Liver (tissue), 9 donors: ENCODE measurements around the gene DNAJB6. TPM values are rescaled to one million over a fixed set of nuclear protein-coding genes. Genes with fewer than 3 reads are reported as not detected.

Source experiments
- DNase-seq: peaks from one replicate; pipeline ENCODE4 v3.0.0-alpha.2; 2017; ENCODE audit warnings: low spot score
- H3K27ac ChIP-seq, 2 donors: one replicate each; pipeline ENCODE4 v1.7.0; 2013; ENCODE audit warnings: inconsistent platforms in 2 of 2, low read length in 2 of 2, control low read depth in 1 of 2, low read depth in 1 of 2, mild to moderate bottlenecking in 1 of 2
- H3K27me3 ChIP-seq, 4 donors: one replicate each; pipeline versions ENCODE4 v1.6.1 to v1.7.0; 2013; ENCODE audit warnings: low read length in 3 of 4, inconsistent platforms in 1 of 4, mild to moderate bottlenecking in 1 of 4, moderate library complexity in 1 of 4; ENCODE audit not compliant: control insufficient read depth in 4 of 4, insufficient read depth in 4 of 4
- H3K36me3 ChIP-seq, 4 donors: one replicate each; pipeline versions ENCODE4 v1.6.1 to v1.7.0; 2013; ENCODE audit warnings: low read length in 3 of 4, mild to moderate bottlenecking in 3 of 4, low read depth in 1 of 4, moderate library complexity in 1 of 4; ENCODE audit not compliant: control insufficient read depth in 4 of 4, insufficient read depth in 3 of 4
- H3K4me1 ChIP-seq, 4 donors: one replicate each; pipeline versions ENCODE4 v1.6.1 to v1.7.0; 2013; ENCODE audit warnings: low read length in 3 of 4, mild to moderate bottlenecking in 3 of 4, moderate library complexity in 1 of 4; ENCODE audit not compliant: control insufficient read depth in 4 of 4, insufficient read depth in 4 of 4
- H3K4me3 ChIP-seq, 3 donors: one replicate each; pipeline versions ENCODE4 v1.6.1 to v1.7.0; 2013; ENCODE audit warnings: low read length in 3 of 3, control low read depth in 1 of 3, low read depth in 1 of 3, mild to moderate bottlenecking in 1 of 3
- H3K9ac ChIP-seq, 2 donors: one replicate each; pipeline ENCODE4 v1.7.0; 2013; ENCODE audit warnings: low read length in 2 of 2, mild to moderate bottlenecking in 2 of 2, moderate library complexity in 2 of 2, control low read depth in 1 of 2, low read depth in 1 of 2
- H3K9me3 ChIP-seq, 4 donors: one replicate each; pipeline versions ENCODE4 v1.6.1 to v1.7.0; 2013; ENCODE audit warnings: low read length in 3 of 4; ENCODE audit not compliant: control insufficient read depth in 4 of 4
- ATF3 ChIP-seq: IDR thresholded peaks from 2 replicates; pipeline ENCODE4 v1.6.1; 2016; ENCODE audit warnings: antibody characterized with exemption
- CTCF ChIP-seq: fragments of 150-350 bp; IDR thresholded peaks from 2 replicates; pipeline ENCODE4 v1.5.1; 2017; ENCODE audit warnings: improper control_type of control experiment, low read depth, low read length; ENCODE audit not compliant: missing input control
- EGR1 ChIP-seq, 2 donors: IDR thresholded peaks; 2 replicates each; pipeline ENCODE4 v1.6.1; 2016 to 2018; ENCODE audit warnings: antibody characterized with exemption in 2 of 2, low read depth in 2 of 2
- FOXA1 ChIP-seq: IDR thresholded peaks from 2 replicates; pipeline ENCODE4 v1.6.1; 2016; ENCODE audit warnings: antibody characterized with exemption
- FOXA2 ChIP-seq: IDR thresholded peaks from 2 replicates; pipeline ENCODE4 v1.6.1; 2016; ENCODE audit warnings: antibody characterized with exemption
- GABPA ChIP-seq, 2 donors: IDR thresholded peaks in 1 of 2; conservative IDR thresholded peaks in 1 of 2; 2 replicates each; pipeline ENCODE4 v1.6.1; 2016; ENCODE audit warnings: antibody characterized with exemption in 2 of 2, mild to moderate bottlenecking in 1 of 2, moderate library complexity in 1 of 2
- HNF4A ChIP-seq, 2 donors: conservative IDR thresholded peaks; 2 replicates each; pipeline ENCODE4 v1.6.1; 2016; ENCODE audit warnings: antibody characterized with exemption in 2 of 2, mild to moderate bottlenecking in 2 of 2
- HNF4G ChIP-seq: IDR thresholded peaks from 2 replicates; pipeline ENCODE4 v1.6.1; 2016; ENCODE audit warnings: antibody characterized with exemption
- JUND ChIP-seq, 2 donors: IDR thresholded peaks; 2 replicates each; pipeline ENCODE4 v1.6.1; 2016; ENCODE audit warnings: antibody characterized with exemption in 2 of 2
- MAX ChIP-seq: IDR thresholded peaks from 2 replicates; pipeline ENCODE4 v1.6.1; 2016; ENCODE audit warnings: antibody characterized with exemption
- NR2F2 ChIP-seq: IDR thresholded peaks from 2 replicates; pipeline ENCODE4 v1.6.1; 2016; ENCODE audit warnings: antibody characterized with exemption
- RAD21 ChIP-seq, 2 donors: IDR thresholded peaks; 2 replicates each; pipeline ENCODE4 v1.6.1; 2016; ENCODE audit warnings: antibody characterized with exemption in 2 of 2, mild to moderate bottlenecking in 2 of 2
- REST ChIP-seq: IDR thresholded peaks from 2 replicates; pipeline ENCODE4 v1.6.1; 2016; ENCODE audit warnings: antibody characterized with exemption, mild to moderate bottlenecking
- RXRA ChIP-seq, 2 donors: IDR thresholded peaks; 2 replicates each; pipeline ENCODE4 v1.6.1; 2017 to 2018; ENCODE audit warnings: antibody characterized with exemption in 2 of 2, mild to moderate bottlenecking in 1 of 2
- SP1 ChIP-seq: IDR thresholded peaks from 2 replicates; pipeline ENCODE4 v1.6.1; 2018; ENCODE audit warnings: antibody characterized with exemption, mild to moderate bottlenecking
- TAF1 ChIP-seq: conservative IDR thresholded peaks from 2 replicates; pipeline ENCODE4 v1.6.1; 2016; ENCODE audit warnings: antibody characterized with exemption, mild to moderate bottlenecking
- YY1 ChIP-seq: IDR thresholded peaks from 2 replicates; pipeline ENCODE4 v1.6.1; 2016; ENCODE audit warnings: antibody characterized with exemption, mild to moderate bottlenecking
- ZBTB33 ChIP-seq: IDR thresholded peaks from 2 replicates; pipeline ENCODE4 v1.6.1; 2016; ENCODE audit warnings: antibody characterized with exemption
- WGBS: extraction: QIAGEN DNeasy Blood & Tissue Kit; methylation state at CpG from one replicate; pipeline ENCODE4 v1.1.7; 2013; 5-methylcytosine and 5-hydroxymethylcytosine counted together
- polyA plus RNA-seq, 2 donors: library from polyadenylated mRNA; stranded (reverse) in 1 of 2; unstranded in 1 of 2; fragments of 200-250 nt in 1 of 2; fragments of >200 nt in 1 of 2; fragmentation: Nextera tagmentation in 1 of 2; extraction: Ambion mirVana in 1 of 2; gene quantifications; one replicate each; pipeline versions ENCODE4 v1.2.1 to v1.2.3, GENCODE V29; 2013 to 2015
- total RNA-seq, 2 donors: library from RNA; depleted of rRNA; stranded (reverse); fragments of >200 nt; gene quantifications; one replicate each; pipeline ENCODE4 v1.2.3, GENCODE V29; 2014
- donor health status: healthy.
- donor health status: healthy.
- donor health status: healthy.
- donor health status: healthy.
- donor health status: healthy.

Gene DNAJB6
- total and polyA plus RNA-seq, 4 donors = 26.5 to 46.6 (median 42.4) TPM

GRCh38 chr7:157434701-157435100 is 97.9 kb downstream of the DNAJB6 start:
- Histone ChIP-seq H3K4me3 (no peak overlapping the region), H3K9me3 (no peaks in the 10 kb centered on the region), H3K9ac (no peak overlapping the region), H3K27ac (no peak overlapping the region), H3K4me1 (no peaks in the 10 kb centered on the region), H3K27me3 (no peaks in the 10 kb centered on the region), H3K36me3 (no peaks in the 10 kb centered on the region)
- TF ChIP-seq ZBTB33 (no peak), HNF4A (conservative IDR thresholded peaks at IDR 0.05) (no peak), YY1 (no peak), ATF3 (no peak), MAX (no peak), GABPA (IDR thresholded peaks at IDR 0.05 in 1 of 2, conservative IDR thresholded peaks at IDR 0.05 in 1 of 2) (no peak), HNF4G (no peak), CTCF (no peak), RXRA (IDR thresholded peaks at IDR 0.05) (no peak), REST (no peak), JUND (IDR thresholded peaks at IDR 0.05) (no peak), EGR1 (IDR thresholded peaks at IDR 0.05; ENCODE audit: low read depth in 2 of 2) (no peak), NR2F2 (no peak), FOXA2 (no peak), TAF1 (no peak), SP1 (no peak), FOXA1 (no peak), RAD21 (IDR thresholded peaks at IDR 0.05) (no peak)
- WGBS = 61% methylated on average over 8 of the region's 8 CpGs
- DNase-seq = no peak
